Stimulated activated CD4-positive, alpha-beta T cell treated with anti-CD3 and anti-CD28 coated beads, Interleukin-2, amount 100 ng/mL, for 4 hours (primary cell): ENCODE results near the gene NUDT7.

Source experiments
- DNase-seq: peaks from one replicate; pipeline ENCODE4 v3.0.0-alpha.2; 2020; ENCODE audit warnings: low read depth

Gene NUDT7

DNA sequence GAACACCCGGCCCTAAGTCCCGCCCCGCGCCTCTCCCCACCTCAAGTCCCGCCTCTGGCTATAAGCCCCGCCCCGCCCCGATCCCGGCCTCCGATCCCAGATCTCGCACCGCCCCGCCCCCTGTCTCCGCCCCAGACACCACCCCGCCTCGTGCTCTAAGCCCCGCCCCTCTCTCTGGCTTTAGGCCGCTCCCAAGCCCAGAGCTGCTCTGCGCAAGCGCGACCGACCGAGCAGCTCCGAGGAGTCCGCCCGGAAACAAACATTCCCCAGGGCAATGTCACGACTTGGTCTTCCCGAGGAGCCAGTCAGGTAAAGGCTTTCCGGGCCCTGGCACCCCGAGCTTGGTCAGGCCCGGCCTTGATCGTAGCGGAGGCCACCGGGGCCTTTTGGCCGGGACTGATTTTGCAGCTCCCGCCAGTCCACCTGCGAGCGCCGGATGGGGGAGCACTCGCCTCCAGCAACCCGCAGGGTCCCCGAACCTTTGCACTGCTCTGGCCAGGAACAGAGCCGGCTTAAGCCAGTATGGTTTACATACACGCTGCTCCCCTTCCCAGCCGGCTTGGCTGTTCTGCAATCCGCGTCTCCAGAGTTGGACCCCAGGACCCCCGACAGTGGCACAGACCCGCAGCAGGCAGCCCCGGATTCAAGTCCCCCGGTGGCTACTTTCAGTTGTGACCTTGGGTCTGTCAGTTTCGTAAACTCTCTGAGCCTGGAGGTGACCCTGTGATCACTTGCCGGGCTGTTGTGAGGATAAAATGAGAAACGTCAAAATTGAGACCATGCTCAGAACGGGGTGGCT is at the start of gene NUDT7:
NUDT7 (plus strand) TSS at position 206 of the 799 bp plus-strand sequence; CDS start at position 275, 69 bp downstream.
- DNase-seq, result peak; percentile 96

GRCh38 chr16:77674888-77675287 is 47.4 kb upstream of the NUDT7 start:
- no peak for DNase-seq

DNA sequence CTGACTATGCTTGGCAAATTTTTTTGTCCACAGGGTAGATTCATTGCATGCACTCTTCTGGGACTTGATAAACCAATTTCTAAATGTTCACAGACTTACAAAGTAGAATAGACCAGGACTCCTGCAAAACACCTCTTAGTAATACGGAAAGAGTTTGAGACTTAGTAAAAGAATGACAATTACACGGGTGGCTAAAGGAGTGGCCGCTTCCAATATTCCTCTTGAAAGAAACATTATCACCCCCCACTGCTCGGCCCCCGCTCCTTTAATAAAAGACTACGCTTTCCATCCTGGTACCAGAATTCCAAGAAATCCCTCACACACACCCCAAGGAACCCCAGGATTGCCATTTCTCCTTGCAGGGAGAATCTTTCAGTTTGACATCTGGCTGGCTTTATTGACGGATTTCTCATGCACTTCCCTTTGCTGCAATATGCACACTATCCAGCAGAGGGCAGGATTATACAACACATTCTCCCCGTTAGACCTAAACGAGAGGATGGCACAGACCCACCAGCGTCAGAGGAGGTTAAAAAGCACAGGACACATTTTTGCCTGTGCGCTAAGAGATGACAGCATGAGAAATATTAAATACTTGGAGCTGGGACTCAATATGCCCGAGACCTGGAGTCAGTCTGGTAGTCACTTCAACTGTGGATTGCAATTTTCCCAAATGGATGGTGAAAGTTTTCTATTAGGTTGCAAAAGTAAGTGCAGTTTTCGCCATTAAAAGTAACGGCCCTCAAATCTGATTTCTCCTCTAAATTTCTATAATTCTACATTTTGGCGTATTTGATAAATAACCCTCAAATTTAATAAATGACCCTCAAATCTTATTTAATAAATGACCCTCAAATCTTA is 46.6 kb upstream of the NUDT7 start:
- peak; percentile 31 for DNase-seq

DNA sequence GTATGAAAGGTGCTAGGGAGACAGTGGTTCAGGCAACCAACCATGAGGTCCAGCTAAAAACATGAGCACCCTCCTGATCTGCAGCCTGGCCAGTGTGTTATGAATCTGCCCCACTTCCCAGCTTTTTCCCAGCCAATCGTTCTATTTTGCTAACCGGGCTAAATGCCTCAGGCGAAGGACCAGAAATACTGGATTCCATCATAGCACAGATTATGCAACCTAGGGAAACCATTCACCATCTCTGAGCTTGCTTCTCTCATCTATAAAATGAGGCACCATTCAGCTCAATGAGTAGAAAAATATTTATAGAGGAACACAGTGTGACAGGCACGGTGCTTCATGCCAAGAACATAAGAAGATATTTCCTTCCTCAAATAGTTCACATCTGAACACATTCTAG is 45.2 kb upstream of the NUDT7 start:
- no peak for DNase-seq

GRCh38 chr16:77679391-77679790 is 42.9 kb upstream of the NUDT7 start:
- DNase-seq, result no peak

- DNase-seq, result no peak
Observed at GRCh38 chr16:77679901-77680300, 42.4 kb upstream of the NUDT7 start.

GRCh38 chr16:77680496-77680895 is 41.8 kb upstream of the NUDT7 start:
- no peak for DNase-seq

DNA sequence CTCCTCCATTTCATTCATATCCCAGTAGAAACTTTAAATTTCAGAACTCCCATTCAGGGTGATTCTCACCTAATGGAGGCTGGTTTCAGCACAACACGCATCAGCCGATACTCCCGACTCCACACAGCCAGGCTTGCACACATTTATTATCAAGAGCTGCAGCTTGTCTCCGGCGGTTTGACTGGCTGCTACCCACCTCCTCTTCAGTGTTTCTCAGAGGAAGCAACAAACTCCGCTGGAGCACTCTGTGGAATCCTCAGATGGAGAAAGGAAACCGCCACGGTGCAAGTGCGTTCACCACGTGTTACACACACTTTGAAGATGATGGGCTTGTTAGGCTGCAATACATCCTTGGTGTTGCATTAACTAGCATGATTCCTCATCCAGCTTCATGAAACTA is 39.7 kb upstream of the NUDT7 start:
- no peak for DNase-seq

DNA sequence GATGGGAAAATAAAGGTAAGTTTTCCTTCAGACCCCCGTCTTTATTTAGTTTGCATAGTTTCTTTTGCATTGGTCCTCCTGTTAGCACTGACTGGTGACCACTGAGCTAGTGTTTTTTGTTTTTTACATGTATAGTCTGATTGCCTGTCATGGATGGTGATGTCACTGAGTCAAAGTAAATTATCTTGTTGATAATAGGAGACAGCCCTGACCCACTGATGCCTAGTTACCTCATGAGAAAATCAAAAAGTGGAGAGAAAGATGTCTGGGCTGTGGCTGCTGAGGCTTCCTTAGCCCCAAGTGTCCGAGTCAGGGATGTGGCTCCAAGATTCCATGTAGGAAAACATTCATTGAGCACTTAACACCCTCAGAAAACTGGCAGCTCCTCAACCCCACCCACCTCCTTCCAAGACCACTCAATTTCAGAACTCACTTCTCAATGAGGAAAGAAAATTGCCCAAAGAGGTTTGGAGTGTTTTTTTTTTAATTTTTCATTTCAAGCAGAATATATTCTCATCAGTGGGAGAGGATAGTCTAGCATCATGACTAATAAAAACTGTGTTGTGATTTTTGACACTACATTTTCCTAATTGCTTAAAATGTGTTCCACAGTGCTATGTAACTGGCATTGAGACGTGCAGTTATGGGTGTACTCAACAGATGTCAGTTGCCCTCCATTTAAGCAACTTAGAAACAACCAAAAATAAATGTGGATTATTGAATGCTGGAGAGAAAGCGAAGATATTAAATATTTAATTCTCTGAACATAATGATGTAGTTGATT is 38.7 kb upstream of the NUDT7 start:
- DNase-seq, result no peak

GRCh38 chr16:77684181-77684526 is 38.2 kb upstream of the NUDT7 start:
- DNase-seq, result no peak

- DNase-seq, result no peak
Observed at GRCh38 chr16:77686385-77686784, 35.9 kb upstream of the NUDT7 start.

DNA sequence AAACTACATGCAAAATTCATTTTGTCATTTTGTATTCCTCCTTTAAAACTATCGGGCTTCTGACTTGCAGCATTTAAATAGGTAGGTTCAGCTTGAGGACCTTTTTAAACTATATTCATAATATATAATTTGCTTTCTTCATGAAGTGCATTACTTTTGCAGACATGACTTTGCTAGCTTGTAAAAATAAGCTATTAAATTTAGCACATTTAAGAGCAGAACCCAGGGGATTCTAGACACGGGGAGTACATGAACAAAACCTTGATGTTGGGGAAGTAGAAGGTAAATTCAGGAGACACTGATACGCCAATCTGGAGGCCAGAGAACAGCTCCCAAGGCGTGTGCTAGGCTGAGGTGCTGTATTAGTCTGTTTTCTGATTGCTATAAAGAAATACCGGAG is 32.3 kb upstream of the NUDT7 start:
- DNase-seq, result no peak

DNA sequence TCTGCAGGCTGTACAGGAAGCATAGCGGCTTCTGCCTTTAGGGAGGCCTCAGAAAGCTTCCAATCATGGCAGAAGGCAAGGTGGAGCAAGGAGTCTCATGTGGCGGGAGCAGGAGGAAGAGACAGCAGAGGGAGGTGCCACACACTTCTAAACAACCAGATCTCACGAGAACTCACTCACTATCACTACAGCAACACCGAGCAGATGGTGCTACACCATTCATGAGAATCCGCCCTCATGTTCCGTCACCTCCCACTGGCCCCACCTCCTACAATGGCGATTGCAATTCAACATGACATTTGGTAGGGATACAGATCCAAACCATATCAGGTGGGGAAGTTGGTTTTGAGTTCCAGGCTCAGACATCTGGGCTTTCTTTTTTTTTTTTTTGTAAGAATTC is 31.9 kb upstream of the NUDT7 start:
- DNase-seq, result no peak

DNA sequence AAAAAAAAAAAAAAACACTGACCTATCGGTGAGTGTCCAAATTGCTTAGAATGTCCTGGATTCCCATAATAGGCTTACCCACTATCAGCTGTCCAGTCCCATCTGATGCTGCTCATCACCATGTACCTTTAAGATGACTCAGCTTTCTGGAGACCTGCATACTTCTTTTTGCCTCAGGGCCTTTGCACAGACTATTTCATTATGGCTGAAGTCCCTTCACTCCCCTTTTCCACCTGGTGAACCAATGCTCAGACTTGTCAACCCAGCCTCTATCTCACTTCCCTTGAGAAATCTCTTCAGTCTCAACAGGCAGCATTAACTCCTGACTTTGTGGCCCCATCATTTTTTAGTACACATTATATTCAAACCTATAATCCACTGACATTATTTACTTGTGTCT is 29.7 kb upstream of the NUDT7 start:
- no peak for DNase-seq

DNA sequence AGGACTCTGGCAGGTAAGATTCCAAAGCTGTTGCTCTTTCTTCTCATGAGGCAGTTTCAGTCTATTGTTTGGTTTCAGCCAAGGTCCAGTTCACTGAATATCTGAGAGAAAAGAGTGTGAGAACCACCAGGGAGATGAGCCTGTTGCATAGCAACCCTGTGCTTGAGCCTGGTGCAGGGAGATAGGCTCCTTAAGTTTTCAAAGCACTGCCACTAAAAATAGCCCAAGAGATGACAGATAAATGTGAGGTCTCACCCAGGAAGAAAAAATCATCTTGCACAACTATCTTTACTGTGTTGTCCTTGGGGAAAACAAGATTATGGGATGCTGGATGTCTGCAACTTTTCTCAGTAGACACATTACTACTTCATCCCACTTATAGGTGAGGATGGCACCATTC is 26.2 kb upstream of the NUDT7 start:
- DNase-seq, result no peak

- DNase-seq, result no peak
Observed at GRCh38 chr16:77700846-77701245, 21.5 kb upstream of the NUDT7 start.

GRCh38 chr16:77705351-77705750 is 17.0 kb upstream of the NUDT7 start:
- no peak for DNase-seq

DNA sequence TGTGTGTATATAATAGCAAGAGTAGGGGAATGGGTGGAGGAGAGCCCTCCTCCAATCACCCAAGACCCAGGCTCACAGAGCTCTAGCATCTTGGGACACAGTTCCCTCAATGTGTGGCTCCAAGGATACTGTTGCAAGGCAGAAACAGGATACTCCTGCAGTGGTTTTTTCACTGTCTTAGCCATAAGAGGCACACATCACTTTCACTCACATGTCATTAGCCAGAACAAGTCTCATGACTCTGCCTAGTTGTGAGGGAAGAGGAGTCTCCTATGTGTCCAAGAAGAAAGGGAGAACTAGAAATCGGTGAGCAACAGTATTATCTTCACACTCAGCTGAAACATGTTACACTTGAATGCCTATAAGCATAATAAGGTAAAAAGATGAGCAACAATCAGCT is 11.1 kb upstream of the NUDT7 start:
- DNase-seq, result no peak

- no peak for DNase-seq
Observed at GRCh38 chr16:77711775-77712174, 10.5 kb upstream of the NUDT7 start.

GRCh38 chr16:77715145-77715544 is 7.2 kb upstream of the NUDT7 start:
- no peak for DNase-seq

DNA sequence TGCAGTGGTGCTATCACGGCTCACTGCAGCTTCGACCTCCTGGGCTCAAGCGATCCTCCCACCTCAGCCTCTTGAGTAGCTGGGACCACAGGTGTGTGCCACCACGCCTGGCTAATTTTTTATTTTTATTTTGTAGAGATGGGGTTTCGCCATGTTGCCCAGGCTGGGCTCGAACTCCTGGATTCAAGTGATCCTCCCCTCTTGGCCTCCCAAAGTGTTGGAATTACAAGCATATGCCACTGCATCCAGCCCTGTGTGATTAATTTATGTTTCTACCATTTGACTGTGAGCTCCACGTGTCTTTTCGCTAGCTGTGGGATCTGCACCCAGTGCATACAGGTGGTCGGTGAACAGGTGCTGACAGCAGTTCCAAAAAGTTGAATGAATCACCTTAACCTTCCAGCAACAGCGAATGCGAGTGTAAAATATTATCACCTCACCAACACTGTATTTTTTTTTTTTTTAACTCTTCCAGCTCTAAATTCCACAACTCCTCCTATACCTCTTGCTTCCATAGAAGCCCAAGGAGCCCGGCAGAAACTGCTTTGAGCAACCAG is 484 bp upstream of the NUDT7 start:
- DNase-seq, result no peak

GRCh38 chr16:77723108-77723514 is 797 bp downstream of the NUDT7 start:
- no peak for DNase-seq
